HG03565 (cell line): Measurements from ENCODE around the gene RRBP1.

Source experiments
- ATAC-seq: cut with Tn5 transposase; IDR thresholded peaks from one replicate; pipeline ENCODE4 v1.9.1; 2021; ENCODE audit warnings: mild to moderate bottlenecking, moderate library complexity; ENCODE audit not compliant: unreplicated experiment

Gene RRBP1

DNA sequence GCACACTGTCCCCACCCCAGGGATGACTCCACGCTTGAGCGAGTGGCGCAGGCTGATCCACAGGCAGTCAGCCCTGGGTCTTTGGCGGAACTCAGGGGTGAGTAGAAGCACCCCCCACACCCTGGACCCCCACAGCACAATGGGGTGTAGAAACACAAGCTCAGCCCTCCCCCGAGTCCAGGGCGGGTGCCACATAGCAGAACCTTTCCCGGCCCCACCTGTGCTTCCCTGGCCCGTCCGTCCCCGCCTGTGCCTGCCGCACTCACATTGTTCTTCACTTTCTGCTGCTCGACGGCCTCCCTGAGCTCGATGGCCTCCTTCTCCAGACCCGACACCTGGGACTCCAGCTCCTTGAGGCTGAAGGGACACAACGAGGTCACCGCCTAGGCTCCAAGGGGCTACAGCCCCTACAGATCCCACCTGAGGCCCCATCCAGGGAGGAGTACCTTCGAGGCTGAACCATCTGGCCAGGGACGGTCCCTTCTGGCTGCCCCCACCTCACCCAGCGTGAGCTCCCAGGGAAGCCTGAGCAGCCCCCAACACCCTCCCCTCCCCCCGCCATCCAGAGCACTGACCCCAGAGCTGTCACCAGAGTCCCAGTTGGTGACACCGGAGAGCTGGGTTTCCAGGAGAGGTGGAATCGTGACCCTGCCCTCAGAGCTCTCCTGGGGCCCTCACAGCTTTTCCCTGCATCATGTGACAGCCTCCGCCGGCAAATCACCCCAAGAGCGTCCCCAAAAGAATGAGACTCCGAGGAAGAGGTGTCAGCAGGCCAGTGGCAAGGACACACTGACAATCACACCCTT is 56.6 kb downstream of the RRBP1 start:
- no peak for ATAC-seq

DNA sequence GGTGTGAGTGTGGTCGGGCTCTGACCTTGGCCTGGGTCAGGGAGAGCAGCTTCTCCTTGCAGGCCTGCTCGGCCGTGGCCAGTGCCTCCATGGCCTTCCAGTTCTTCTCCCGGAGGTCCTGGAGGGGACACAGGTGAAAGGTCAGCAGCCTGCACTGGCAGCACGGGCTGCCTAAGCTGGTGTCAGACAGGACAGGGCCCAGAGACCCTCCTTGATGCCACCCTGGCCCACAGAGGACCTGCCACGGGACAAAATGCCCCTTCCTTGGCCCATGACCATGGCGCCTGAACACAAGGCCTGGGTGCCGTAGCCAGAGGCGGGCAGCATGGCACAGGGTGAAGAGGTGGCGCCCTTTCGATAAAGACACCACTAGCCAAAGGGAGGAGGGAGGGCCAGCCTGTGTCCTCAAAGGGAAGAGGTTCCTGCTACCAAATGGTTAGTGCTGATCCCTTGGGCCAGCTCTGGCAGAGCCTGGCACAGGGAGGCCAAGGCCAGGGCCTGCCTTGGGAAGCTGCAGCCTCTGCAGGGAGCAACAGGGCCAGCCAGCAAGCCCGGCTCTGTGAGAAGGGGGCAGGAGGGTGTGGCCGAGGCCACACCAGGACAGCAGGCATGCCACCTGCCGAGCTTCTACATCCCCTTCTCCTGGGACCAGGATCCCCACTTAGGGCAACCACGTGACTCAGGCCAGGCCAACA is 57.3 kb downstream of the RRBP1 start:
- no peak for ATAC-seq

DNA sequence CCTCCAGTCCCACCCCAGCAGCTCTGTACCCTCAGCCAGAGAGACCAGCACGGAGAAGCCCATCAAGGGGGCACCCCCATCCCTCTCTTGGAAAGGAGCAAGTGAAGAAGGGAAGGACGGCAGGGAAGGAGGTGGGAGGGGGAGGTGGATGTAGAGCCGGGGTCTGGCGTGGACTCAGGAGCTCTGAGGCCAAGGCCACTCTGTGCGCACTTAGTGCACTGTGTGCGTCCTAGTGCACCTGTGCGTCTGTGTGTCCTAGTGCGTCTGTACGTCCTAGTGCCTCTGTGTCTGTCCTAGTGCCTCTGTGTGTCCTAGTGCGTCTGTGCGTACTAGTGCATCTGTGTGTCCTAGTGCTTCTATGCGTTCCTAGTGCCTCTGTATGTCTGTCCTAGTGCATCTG is 58.0 kb downstream of the RRBP1 start:
- no peak for ATAC-seq

DNA sequence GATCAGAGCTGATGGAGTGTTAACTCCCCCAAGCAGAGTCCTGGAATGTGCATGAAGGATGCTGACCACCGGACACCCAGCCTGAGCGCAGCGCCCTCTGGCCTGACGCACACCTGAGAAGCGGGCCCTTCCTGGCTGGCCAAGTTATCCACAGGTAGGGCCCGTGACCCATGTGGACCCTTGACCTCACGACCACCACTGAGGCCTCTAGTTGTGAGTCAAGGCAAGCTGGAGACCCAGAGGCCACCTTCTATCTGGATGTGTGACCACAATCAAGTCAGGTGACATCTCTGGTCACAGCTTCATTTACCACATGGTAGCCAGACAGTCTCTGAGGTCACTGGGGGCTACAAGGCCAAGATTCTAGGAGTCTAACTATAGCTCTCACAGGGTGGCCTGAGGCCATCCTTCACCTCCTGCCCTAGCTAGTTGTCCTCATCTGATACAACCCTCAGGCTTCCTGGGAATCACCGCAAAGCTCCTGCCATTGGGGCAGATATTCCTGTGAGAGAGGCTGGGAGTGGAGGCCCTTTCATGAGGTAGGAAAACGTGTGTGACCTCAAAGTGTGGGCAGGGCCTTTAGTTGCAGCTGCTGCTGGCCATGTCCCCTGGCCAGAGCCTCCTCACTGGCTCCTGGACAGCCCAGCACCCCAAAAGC is 59.1 kb downstream of the RRBP1 start:
- no peak for ATAC-seq

DNA sequence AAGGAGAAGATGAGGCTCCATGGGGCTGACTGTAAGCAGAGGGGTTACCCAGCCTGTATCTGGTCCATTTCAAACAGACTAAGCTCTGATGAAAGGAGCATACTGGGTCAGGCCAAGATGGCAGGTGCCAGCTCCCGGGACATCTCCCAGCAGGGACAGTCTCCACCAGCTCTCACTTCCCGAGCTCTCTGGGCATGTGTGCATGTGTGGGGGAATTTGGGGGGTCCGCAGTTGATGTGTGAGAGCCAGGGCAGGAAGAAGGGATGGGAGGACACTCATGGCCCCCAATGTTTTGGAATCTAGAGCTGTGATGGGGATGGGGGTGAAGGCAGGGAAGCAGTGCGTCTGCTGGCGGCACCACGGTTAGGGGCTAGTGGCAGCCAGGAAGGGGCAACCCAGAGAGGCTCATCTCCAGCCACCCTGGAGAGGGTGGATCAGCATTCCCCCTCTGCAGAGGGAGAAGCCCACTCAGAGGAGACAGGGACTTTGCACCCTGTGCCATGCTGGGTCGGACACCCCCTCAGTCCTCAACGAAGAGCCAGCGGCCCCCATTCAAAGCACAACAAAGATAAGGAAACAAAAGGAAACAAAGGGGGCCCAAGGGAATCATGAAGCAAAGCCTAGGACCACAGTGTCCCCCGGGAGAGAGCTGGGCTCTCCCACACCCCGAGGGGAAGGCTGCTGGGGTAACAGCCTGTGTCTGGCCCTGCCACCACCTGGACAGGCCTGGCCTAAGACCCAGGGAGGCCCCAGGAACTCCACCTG is 59.8 kb downstream of the RRBP1 start:
- ATAC-seq: no peak

DNA sequence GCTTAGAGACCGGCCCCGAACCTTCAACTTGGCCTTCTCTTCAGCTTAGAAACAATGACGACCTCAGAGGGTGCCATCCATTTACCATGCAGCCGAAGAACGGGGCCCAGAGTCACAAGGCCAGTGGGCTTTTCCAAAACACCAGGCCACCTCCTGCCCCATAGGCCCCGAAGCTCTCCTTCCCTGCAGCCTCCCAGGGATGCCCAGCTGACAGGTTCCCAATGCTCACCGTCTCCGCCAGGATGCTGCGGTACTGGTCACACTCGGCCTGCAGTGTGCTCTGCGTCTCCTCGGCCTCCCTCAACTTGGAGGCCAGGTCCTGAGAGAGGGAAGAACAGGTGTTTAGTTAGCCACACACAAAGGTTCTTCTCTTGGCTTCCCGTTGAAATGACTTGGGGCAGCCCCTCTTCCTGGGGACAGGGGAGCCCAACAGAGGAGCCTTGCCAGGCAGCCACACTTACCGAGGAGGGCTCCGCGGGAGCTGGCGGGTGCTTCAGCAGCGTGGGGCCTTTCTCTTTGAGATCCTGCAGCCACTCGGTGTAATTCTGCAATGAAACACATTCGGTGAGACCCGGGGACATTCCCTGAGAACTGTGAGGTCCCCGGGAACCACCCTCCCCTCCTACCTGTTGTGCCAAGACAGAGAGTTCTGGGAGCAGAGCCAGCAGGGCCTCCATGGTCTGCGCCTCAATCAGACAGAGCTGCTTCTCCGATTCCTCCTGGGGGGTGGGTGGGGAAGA is 60.6 kb downstream of the RRBP1 start:
- no peak for ATAC-seq

DNA sequence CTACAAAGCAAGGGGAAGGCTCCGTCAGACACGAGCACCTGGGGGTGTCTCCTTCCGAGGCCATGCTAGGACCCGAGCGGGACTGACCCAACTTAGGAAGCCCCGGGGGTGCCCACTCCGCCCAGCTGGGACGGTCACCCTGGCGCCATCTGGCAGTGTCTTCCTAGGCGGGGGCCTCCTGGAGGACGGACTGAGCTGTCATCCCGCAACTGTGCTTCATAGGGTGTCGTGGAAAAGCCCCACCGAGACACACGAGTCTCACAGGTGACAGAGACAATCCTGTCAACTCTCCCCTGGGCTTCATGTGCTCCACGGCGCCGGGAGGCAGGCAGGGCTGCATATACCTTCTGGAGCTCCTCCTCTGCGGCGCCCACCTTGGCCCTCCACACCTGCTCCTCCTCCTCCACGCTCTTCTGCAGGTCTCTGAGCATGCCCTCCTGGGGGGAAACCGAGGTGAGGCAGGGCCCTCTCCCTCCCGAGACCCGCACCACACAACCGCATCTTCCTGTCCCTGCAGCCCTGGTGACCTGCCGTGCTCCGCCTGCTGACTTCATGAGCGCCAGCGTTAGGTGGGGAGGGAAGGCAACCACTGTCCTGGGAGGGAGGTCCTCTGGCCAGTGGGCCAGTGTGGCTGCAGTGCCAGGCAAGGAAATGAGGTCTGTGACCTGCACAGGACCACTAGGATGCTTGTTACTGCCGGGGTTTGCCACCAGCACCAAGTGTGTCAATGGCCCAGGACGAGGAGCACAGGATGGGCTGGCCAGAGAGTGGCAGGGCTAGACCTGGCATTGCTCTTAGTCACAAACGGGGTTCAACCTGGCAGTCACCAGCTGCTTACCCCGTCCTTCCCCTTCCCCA is 61.4 kb downstream of the RRBP1 start:
- ATAC-seq: no peak

DNA sequence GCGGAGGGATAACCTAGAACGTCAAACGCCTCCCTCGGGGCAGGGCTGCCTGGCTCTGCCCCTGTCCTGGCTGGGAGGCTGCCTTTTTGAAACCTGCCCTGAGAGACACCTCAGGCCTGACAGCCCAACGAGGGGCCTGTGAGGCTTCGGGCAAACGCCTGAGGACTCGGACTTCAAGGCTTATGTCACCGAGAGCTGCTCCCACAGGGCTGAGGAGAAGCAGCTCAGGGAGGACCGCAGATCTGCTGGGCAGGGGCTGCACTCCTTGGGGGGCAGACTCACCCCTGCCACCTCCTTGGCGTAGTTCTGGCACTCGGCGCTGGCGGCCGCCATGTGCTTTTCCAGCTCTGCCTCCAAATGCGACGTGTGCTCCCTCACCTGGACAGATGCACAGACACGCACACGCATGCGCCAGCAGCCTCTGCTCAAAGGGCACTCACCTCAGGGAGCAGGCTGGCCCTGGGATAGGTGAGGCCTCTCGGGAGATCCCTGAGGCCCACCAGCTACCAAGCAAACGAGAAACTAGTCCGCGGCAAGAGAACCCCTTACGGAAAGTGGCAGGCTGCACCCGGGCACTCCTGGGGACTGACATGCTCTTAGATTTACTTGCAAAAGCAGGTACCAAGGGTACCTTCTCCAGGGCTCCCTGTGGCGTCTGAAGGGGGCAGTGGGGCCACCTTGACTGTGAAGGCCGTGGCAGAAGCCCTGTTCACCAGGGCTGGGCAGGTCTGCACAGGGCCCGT is 62.5 kb downstream of the RRBP1 start:
- no peak for ATAC-seq

DNA sequence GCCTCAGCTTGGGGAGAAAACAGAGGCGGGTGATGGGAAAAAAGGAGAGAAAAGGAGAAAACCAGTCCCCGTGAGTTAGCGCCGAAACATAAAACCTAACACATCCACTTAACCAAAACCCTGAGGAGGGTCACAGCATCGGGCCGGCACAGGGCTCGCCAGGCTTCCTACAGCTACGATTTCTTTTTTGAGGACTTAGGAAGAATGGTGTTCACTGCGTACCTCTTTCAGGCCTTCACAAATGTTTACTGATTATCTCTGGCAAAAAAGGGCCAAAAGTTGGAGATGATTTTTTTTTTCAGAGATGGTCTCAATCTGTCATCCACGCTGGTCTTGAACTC is 63.4 kb downstream of the RRBP1 start:
- ATAC-seq: no peak

DNA sequence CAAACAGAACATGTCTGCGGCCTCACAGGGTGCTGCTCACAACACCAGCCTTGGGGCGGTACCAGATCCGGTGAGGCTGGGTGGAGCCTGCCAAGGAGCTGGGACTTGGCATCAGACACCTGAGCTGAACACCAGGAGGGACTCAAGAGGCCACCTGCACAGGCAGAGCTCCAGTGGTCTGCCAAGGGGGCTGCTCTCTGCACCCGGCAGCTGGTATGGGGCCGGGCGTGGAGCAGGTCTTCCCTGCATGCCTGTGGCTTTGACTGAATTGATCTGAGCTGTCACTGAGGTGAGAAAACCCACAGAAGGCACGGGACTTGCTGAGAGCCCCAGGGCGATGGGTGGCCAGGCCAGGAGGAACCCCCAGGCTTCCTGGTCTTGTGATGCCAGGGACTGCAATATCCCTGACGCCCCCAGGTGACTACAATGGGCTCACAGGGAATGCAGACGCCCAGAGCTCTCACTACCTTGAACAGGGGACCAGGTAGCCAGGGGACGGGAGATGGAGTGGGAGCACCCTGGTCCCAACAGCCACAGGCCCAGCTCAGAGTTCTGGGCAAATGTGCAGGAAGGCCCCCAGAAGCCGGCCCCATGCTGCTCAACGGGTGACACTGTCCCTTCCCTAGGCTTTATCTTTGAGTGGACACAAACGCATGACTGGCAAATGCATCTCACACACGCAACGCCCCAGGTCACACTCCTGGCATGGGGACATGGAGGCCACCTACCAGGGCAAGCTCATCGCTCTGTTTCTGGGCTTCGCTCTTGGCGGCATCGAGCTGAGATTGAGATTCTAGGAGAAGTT is 64.0 kb downstream of the RRBP1 start:
- no peak for ATAC-seq

DNA sequence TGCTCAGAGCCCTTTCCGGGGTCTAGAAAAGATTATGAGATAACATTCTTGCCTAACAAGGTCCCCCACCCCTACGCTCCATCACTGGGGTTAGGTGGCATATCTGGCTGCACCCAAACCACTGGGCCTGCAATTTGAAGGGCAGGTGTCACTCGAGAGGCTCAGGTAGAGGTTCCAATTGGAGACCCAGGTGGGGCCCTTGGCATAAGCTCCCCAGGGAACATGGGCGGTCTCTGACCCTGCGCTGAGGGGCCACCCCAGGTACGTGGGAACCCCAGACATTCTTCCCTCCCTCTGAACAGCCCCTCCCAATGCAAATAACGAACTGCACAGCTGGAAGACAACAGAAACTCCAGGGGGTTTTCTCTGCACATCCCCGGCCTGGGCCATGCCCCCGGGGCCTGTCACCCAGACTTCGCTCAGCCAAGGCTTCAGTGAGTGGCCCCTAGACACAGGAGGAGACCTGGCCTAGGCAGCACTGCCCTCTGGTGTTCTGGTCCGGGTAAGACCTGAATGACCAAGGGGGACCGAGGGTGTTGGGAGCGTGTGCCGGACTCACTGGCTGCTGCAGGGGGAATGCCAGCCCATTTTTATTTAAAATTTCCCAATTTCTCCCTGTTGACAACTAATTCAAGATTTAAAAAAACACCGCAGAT is 64.7 kb downstream of the RRBP1 start:
- no peak for ATAC-seq

DNA sequence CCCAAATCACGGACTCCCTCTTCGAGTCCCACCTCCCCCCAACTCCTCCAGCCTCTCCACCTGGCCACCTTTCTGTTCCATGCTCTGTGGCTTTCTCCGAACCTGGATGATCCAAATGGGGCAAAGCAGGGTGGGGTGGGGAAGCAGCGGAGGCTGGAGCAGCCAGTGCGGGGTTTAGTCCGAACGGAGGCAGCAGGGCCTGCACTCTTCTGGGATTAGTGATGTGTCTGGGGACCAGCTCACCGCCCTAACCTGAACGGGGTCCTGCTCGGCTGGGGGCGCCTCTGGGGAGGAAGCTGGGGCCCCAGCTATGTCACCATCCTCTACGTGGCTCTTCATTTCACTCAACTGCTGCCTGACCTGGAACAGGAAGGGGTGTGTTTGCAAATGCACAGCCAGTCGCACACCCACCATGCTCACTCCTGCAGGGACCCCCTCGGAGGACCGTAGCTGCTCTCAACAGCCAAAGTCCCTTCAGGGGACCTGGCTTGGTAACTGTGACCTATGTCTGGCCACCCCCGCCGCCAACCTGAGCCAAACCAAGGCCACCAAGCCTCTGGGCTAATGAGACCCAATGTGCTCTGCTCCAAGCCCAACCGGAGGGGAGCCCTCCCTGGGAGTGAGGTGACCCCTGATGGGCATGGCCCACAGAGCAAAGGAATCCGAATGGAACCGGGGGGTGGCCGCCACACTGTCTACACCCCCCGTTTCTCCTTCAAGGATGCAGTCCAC is 65.4 kb downstream of the RRBP1 start:
- ATAC-seq: no peak

DNA sequence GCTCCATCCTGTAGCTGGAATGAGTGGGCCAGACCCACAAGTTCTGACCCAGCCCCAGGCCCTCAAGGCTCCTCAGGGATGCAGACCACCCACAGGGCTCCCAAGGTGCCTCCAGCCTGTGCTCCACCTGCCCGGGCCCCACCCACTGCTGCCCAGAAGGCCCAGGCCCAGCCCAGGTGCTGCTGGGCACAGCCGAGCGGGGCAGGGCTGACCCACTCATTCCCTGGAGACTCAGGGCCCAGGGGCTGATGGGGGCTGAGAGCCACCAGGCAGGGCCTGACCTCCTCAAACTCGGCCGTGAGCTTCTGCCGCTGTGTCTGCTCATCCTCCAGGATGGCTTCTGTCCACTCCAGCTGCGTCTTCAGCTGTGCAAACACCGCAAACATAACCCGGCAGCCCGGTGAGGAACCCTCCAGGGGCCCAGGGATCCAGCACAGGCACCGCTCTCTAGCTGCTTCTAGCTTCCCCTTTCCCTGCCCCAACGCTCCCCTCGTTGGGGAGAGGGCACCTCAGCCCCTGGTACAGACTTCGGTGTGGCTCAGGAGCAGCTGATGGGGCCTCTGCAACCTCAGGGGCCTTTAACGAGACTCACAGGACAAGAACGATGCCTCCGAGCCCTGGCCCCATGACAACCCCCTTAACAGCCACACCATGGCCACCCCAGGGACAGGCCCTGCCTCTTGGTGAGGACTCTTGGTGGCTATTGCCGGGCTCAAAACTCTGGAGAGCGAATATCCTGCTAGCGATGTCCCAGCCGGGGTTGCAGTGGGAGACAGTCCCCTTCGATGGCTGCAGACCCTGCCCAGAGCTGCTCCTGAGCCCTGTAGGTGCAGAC is 66.2 kb downstream of the RRBP1 start:
- ATAC-seq: no peak

DNA sequence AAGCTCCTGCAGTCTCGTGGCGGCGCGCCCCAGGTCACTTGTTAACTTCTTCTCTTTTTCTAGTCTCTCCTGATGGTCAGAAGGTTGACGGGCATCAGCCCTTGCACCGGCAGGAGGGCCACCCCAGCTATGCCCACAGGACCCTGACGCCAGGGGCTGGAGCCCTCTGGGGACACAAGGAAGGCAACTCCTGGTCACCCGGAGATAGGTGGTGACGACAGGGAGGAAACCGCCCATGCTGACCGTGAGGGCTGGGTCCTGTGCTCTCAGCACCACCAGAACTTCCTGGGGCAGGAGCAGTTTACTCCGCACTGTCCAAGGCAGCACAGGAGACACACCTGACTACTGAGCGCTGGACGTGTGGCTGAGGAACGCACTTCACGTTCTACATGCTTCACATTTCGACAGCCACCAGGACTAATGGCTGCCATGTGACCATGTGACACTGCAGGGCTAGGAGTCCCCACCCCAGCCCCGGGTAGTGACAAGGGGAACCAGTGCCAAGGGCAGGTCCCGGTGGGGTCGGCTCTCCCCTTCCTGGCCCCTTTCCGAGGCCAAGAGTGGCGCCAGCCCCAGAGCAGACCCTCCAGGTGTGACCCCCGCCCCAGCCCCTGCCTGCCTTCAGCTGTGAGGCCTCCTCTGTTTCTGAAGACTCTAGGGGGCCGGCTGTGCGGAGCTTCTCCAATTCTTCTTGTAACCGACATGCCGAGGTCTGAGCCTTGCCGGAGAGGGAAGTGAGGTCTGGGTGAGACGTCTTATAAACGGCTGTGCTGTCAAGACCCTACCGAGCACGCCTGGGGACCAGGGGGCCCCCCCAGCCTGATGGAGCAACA is 67.0 kb downstream of the RRBP1 start:
- ATAC-seq: no peak

DNA sequence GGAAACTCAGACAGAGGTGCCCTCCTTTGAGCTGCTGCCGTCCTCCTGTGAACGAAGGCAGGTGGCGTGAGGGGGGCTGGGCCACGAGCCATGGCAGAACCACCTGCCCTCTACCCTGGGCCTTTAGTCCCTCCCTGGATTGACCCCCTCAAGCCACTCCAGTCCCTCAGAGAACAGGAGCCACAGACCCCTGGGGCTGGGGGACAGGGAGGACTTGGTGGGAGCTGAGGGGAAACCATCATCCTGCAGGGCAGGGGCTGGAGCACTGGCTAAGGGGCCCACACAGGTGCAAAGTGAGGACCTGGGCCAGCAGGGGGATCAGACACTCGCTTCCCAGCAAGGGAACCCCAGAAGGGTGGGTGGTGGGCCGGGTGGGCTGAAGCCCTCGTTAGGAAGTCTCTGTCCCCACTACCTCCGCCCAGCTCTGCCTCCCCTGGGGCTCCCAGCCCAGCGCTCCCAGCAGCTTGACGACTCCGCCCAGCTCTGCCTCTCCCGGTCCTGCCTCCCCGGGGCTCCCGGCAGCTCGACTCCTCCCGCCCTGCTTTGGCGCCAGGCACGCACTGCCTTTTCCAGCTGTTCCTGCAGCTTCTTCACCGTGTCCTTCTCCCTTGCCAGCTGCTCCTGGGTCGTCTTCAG is 67.7 kb downstream of the RRBP1 start:
- ATAC-seq: no peak
